NCI-H2171 (cell line): ENCODE results near the gene CETP.

Experiments
- DNase-seq: peaks from one replicate; lab custom pipeline; 2025; lab: John Stamatoyannopoulos, UW

Gene CETP

DNA sequence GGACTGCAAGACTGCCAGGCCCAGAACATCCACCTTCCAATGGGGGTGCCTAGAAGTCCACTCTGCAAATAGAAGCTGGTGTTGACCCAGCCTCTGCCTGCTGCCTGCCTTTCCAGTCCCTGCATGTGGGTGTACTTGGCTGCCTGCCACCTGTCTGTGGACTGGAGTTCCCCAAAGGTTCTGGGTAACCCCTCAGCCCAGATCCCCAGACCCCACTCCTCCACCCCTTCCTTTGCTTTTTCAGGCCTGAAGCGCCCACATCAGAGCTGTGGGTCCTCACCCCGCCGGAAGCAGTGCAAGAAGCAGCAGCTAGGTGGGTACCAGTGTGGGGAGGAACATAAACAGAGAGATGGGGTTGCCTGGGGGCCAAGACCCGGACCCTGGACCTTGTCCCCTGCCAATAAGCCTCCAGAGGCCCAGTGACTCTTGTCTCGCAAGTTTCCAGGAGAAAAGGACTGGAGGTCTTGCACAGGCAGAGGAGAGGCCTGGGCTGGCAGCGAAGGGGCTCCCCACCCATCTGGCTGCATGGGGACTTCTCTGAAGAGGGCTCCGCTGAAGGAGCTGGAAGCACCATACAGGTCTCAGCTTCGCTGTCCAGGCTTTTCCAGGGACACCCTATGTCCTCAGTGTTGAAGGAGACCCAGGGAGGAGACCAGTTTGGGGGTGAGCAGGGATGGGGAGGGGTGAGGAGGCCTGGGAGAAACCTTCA lies 61.9 kb downstream of the CETP start:
- DNase-seq, result no peak

DNA sequence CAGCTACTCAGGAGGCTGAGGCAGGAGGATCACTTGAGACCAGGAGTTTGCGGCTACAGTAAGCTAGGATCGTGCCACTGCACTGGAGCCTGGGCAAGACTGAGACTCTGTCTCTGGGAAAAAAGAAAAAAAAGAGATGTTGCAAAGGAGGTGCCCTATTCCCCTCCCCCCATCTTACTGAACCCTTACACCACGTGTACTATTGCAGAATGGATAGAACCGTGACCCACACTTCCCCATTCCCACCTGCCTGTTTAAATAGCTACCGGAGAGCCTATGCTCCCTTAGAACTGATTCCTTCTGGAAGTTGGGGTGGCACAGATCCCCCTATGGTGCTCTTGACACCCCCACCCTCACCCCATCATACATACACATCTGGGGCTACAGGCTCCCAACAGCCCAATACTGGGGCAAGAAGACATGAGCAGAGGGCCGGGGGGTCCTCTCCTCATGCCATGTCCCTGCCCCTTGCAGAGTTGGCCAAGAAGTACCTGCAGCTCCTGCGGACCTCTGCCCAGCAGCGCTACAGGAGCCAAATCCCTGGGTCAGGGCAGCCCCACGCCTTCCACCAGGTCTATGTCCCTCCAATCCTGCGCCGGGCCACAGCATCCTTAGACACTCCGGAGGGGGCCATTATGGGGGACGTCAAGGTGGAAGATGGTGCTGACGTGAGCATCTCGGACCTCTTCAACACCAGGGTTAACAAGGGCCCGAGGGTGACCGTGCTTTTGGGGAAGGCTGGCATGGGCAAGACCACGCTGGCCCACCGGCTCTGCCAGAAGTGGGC lies 63.3 kb downstream of the CETP start:
- no peak for DNase-seq

DNA sequence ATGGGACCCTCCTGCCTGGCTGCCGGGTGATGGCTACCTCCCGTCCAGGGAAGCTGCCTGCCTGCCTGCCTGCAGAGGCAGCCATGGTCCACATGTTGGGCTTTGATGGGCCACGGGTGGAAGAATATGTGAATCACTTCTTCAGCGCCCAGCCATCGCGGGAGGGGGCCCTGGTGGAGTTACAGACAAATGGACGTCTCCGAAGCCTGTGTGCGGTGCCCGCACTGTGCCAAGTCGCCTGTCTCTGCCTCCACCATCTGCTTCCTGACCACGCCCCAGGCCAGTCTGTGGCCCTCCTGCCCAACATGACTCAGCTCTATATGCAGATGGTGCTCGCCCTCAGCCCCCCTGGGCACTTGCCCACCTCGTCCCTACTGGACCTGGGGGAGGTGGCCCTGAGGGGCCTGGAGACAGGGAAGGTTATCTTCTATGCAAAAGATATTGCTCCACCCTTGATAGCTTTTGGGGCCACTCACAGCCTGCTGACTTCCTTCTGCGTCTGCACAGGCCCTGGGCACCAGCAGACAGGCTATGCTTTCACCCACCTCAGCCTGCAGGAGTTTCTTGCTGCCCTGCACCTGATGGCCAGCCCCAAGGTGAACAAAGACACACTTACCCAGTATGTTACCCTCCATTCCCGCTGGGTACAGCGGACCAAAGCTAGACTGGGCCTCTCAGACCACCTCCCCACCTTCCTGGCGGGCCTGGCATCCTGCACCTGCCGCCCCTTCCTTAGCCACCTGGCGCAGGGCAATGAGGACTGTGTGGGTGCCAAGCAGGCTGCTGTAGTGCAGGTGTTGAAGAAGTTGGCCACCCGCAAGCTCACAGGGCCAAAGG lies 64.4 kb downstream of the CETP start:
- no peak for DNase-seq

DNA sequence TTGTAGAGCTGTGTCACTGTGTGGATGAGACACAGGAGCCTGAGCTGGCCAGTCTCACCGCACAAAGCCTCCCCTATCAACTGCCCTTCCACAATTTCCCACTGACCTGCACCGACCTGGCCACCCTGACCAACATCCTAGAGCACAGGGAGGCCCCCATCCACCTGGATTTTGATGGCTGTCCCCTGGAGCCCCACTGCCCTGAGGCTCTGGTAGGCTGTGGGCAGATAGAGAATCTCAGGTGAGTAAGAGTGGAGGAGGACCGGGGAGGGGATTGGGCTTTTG lies 65.0 kb downstream of the CETP start:
- no peak for DNase-seq

DNA sequence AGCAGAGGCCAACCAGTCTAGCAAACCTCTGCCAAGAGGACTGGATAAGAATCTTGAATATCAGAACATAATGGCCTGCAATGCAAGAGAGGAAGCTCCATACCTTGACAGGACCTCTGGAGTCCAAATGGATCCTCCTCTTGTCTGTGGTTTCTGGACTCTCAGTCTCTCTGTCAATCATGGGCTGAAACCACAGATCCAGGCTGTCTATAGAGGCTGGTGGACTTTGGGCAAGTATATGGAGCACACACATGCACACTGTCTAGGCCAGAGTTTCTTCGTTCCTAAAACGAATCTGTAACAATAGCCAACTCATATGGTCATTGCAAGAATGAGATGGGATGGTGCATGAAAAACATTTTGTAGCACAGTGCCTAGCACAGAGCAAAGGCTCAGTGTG lies 65.3 kb downstream of the CETP start:
- no peak for DNase-seq

DNA sequence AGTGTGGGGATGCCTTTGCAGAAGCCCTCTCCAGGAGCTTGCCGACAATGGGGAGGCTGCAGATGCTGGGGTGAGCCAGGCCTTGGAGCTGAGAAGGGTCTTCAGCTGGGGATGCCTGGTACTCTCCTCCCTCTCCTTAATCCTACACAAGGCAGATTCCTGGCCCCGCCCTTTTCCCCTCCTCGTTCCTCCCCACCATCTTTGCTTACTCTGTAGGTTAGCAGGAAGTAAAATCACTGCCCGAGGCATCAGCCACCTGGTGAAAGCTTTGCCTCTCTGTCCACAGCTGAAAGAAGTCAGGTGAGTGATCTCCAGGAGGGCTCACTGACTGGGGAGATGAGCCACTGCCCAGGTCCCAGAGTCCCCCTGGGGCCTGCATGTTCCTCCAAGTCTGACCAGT lies 66.3 kb downstream of the CETP start:
- no peak for DNase-seq

DNA sequence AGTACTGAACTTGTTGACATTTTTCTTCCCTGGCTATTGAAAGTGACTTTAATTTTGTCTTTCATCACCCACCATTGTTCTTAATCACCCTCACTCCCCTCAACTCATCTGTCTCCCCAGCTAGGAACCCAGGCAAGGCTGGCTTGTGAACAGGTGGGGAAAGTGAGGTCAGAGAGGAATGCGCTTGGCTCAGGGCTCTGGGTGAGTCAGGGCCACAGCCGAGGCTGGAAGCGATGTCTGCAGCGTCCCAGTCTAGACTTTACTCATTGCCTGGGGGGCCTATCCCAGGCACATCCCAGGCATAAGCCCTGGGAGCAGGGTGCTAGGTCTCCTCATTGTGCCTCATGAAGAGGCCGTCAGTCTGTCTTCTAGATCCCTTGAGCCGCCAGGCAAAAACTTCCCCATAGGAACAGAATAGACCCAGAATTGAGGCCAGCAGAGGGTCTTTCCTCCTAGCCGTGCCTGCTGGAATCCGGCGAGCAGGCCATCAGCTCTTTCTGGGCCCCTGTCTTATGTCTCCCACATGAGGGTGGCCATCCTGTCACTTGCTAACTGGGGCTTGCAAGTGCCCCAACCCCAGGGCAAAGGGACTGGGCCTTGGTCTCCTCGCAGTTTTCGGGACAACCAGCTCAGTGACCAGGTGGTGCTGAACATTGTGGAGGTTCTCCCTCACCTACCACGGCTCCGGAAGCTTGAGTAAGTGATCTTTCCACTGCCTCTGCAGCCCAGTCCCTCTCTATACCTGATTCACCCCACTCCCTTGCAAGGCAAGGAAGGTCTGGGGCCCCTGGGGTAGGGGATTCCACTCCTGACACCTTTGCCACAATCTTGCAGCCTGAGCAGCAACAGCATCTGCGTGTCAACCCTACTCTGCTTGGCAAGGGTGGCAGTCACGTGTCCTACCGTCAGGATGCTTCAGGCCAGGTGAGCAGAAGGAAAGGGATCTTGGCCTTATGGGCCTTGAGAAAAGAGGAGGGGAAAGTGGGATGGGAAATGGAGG lies 67.7 kb downstream of the CETP start:
- DNase-seq, result no peak

DNA sequence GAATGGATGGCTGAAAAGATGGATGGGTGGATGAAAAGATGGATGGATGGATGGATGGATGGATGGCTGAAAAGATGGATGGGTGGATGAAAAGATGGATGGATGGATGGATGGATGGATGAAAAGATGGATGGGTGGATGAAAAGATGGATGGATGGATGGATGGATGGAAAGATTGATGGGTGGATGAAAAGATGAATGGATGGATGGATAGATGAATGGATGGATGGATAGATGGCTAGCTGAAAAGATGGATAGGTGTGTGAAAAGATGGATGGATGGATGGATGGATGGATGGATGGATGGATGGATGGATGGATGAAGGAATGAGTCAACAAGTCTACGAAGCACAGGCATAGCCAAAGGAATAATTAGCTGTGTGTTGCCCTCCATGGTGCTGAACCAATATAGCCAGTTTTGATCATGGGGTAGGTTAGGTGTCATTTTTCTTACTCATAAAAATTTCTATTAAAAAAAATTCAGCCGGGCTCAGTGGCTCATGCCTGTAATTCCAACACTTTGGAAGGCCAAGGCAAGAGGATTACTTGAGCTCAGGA lies 68.7 kb downstream of the CETP start:
- DNase-seq, result no peak

DNA sequence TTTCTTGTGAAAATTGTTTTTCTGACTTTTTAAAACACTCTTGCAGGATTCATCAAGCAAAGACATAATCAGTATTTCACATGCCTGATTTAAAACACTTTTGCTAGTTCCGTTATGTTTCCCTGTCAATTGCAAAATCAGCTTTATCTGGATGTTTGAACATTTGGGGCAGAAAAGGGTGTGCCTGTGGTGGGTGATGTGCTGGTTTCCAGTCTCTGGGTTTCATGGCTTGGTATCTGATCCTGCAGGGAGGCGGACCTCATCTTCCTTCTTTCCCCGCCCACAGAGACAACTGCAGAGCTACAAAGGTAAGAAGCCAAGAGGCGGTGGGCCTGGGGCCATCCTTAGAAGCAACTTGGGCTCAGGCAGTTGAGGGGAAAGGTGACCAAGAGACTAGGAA lies 69.4 kb downstream of the CETP start:
- DNase-seq, result no peak

DNA sequence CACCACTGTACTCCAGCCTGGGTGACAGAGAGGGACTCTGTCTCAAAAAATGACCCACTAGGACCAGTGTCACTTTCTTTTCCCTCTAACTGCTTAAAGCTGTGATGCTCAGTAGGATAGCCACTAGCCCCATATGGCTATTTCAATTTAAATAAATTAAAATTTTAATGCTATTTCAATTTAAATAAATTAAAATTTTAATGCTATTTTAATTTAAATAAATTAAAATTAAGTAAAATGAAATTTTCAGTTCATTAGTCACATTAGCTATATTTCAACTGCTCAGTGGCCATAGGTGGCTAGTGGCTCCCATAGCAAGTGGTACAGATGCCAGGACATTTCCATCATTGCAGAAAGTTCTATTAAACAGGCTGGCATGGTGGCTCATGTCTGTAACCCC lies 70.6 kb downstream of the CETP start:
- no peak for DNase-seq

DNA sequence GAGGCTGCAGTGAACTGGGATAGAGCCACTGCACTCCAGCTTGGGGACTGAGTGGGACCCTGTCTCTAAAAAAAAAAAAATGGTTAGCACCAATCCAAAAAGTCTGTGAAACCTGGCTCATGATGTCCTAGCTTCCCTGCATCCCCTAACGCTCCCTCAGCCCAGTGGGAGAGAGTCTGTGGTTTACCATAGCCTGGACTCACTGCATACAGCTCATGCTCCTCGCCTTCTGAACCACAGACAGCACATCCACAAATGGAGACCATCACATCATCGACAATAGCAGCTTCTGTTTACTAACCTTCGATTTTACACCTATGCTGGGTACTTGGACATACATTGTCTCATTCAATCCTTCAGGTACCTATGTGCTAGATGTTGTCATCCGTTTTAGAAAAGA lies 71.2 kb downstream of the CETP start:
- DNase-seq, result no peak
